Esophagus muscularis mucosa (tissue), 3 donors: Measurements from ENCODE around the gene ZNF217.
"Not testable (repeated sequence)": the region's sequence is repeated elsewhere in the genome, so short reads cannot be mapped to it uniquely, and the experiment has no call there.

Experiments used
- POLR2A ChIP-seq: fragments of 450-650 bp; IDR thresholded peaks from one replicate; pipeline ENCODE4 v1.6.1; 2017; ENCODE audit warnings: antibody characterized with exemption, moderate library complexity, mild to moderate bottlenecking, low read depth
- POLR2AphosphoS5 ChIP-seq, 2 donors: sonication (generic); formaldehyde crosslinking; IDR thresholded peaks; one replicate each; pipeline ENCODE4 v1.6.1; 2017; ENCODE audit warnings: antibody characterized with exemption in 2 of 2
- TF ChIP-seq, protein P1 (sequence below), 3 experiments: fragments of 200-600 bp in 2 of 3; fragments of 450-650 bp in 1 of 3; sonication (generic) in 2 of 3; IDR thresholded peaks; one replicate each; pipeline ENCODE4 v1.5.1; 2017 to 2019; ENCODE audit warnings: antibody characterized with exemption in 3 of 3, mild to moderate bottlenecking in 2 of 3, moderate library complexity in 1 of 3

DNA sequence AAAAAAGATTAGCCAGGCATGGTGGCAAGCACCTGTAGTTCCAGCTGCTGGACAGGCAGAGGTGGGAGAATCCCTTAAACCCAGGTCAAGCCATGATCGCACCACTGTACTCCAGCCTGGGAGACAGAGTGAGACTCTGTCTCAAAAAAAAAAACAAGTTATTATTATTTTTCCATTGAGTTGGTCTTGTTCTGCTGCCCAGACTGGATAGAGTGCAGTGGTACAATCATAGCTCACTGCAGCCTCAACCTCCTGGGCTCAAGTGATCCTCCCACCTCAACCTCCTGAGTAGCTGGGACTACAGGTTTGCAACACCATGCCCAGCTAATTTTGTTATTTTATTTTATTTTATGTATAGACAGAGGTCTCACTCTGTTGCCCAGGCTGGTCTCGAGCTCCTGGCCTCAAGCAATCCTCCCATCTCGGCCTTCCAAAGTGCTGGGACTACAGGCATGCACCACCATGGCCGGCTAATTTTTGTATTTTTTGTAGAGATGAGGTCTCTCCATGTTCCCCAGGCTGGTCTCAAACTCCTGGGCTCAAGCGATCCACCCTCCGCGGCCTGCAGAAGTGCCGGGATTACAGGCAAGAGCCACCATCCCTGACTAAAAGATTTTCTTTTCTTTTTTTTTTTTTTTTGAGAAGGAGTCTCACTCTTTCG is 31.4 kb downstream of the ZNF217 start:
- not testable (repeated sequence) for TF ChIP-seq POLR2AphosphoS5 (IDR thresholded peaks at IDR 0.05); POLR2A
- TF ChIP-seq, protein P1, sequence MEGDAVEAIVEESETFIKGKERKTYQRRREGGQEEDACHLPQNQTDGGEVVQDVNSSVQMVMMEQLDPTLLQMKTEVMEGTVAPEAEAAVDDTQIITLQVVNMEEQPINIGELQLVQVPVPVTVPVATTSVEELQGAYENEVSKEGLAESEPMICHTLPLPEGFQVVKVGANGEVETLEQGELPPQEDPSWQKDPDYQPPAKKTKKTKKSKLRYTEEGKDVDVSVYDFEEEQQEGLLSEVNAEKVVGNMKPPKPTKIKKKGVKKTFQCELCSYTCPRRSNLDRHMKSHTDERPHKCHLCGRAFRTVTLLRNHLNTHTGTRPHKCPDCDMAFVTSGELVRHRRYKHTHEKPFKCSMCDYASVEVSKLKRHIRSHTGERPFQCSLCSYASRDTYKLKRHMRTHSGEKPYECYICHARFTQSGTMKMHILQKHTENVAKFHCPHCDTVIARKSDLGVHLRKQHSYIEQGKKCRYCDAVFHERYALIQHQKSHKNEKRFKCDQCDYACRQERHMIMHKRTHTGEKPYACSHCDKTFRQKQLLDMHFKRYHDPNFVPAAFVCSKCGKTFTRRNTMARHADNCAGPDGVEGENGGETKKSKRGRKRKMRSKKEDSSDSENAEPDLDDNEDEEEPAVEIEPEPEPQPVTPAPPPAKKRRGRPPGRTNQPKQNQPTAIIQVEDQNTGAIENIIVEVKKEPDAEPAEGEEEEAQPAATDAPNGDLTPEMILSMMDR (IDR thresholded peaks at IDR 0.05): not testable (repeated sequence)
